NCI-H748 (cell line): ENCODE results near the gene BUB1B.

Experiments used
- DNase-seq: peaks from one replicate; lab custom pipeline; 2025; ENCODE audit not compliant: unreplicated experiment; lab: John Stamatoyannopoulos, UW

The BUB1B gene

GRCh38 chr15:40183636-40184463 is 23.0 kb downstream of the BUB1B start:
- no peak for DNase-seq

GRCh38 chr15:40190591-40190990 is 29.7 kb downstream of the BUB1B start:
- DNase-seq, result no peak

- no peak for DNase-seq
These were observed 32.1 kb downstream of the BUB1B start for GRCh38 chr15:40192942-40193341.

- no peak for DNase-seq
These were observed 36.6 kb downstream of the BUB1B start for GRCh38 chr15:40197434-40197833.

DNA sequence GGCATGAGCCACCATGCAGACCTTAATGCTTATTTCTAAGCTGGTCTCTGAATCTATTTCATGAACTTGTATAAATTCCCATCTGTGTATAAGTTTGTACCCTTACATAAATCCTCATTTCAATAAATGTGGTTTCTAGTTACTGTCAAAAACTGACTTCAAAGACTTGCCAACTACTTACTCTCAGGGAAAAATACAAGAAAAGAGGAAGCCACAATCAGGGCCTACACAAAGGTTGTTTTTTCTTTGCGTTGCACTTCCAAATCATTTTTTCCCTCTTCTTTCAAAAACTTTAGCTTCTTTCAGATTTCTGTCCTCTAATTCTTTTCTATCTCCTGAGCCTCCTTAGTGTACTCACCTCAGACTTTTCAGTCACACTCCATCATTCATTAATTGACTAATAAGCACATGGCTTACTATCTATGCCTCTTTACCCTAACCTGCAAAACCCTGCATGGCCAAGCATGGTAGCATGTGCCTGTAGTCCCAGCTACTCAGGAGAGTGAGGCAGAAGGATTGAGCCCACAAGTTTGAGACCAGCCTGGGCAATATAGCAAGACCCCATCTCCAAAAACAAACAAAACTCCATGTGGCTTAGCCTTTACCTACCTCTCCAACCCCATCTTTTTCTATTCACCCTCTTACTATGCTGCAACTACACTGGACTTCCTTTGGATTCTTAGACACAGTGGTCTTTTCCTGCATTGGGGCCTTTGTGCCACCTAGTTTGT is 37.7 kb downstream of the BUB1B start:
- no peak for DNase-seq

GRCh38 chr15:40204100-40204499 is 43.2 kb downstream of the BUB1B start:
- DNase-seq, result no peak

DNA sequence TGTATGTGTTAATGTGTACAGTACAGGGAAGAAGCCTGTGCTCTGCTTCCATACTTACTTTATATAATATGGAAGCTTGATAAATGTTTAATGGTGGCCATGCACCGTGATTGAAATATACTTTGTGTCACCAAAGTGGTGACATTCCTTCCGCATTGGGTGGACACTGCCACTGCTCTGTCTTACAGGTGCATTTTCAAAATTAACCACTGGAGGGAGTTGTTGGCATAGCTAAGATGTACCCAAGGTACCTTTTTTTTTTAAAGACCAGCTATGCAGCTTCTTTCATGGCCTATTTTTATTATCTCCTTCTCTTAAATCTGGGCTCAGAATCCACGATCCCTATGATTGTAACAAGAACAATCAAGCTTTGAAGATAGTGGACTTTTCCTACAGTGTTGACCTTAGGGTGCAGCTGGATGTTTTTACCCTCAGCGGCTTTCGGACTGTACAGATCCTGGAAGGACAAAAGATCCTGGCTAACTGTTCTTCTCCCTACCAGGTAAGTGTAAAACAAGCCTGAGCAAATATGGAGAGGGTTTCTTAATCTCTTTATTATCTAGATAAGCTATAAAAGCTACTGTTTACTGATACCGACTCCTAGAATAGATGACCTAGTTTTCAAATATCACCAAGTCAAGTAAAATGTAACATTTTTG is 56.4 kb downstream of the BUB1B start:
- peak; percentile 61 for DNase-seq

GRCh38 chr15:40219801-40220200 is 58.9 kb downstream of the BUB1B start:
- no peak for DNase-seq

GRCh38 chr15:40222131-40222530 is 61.3 kb downstream of the BUB1B start:
- DNase-seq, result no peak

GRCh38 chr15:40226736-40227135 is 65.9 kb downstream of the BUB1B start:
- no peak for DNase-seq

- no peak for DNase-seq
These were observed 68.4 kb downstream of the BUB1B start for GRCh38 chr15:40229316-40229715.

- no peak for DNase-seq
These were observed 69.1 kb downstream of the BUB1B start for GRCh38 chr15:40229956-40230355.

DNA sequence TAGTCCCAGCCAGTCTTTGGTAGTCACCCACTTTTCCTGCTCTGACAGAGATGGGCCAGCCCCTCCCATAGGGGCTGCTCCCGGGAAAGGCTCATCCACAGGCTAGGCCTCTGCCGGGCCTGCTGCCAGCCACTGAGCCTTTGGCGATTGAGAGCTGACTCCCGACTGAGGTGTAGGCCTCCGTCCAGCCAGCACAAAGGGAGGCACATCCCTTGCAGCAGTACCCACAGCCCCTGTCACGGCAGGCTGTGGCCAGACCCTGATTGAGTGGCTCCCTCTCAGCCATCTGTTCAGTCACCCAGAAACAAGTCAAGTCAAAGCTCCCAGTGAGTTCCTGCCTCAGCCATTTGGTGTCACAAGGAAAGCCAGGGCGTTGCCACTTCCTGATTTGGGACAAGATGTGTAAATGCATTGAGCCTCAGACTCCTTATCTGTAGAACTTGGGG is 71.8 kb downstream of the BUB1B start:
- DNase-seq, result no peak

- no peak for DNase-seq
These were observed 73.1 kb downstream of the BUB1B start for GRCh38 chr15:40233727-40234577.

GRCh38 chr15:40234783-40235182 is 73.9 kb downstream of the BUB1B start:
- DNase-seq, result no peak

DNA sequence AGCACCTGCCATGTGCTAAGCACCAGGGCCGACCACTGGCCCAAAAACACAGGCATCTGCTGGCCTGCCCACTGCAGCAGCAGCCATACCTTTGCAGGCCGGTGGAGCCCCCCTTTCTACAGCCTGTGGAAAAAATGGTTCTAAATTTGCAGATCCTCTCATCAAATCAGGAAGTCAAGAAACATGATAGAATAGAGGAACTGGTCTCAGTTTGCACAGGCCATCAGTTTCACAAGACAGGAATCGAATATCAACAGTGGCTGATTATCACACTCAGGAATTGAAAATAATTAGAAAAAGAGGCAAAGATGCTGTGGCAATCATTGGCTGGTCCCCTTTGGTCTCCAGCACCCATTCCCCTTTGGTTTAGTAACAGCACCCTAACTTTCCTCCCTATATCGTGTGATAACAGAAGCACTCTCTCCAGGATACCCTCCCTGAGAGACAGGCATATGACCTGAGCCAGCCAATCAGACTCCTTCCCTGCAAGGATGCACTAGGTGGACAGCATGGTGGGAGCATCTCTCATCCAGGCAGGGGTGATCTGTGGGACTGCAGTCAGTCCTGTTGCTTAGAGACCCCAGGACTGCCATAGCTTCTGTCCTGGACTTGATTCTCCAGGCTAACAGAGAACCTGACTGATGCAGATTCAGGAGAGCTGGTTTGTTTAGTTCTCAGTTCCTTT is 74.5 kb downstream of the BUB1B start:
- DNase-seq, result peak; percentile 5

- peak; percentile 66 for DNase-seq
These were observed 77.9 kb downstream of the BUB1B start, which contains the start of gene PAK6 for GRCh38 chr15:40238532-40239403. Gene PAK6, plus strand, starts transcription at chr15:40239063. Its CDS starts 25,723 bp downstream, at chr15:40264786.

GRCh38 chr15:40239404-40239692 is 78.5 kb downstream of the BUB1B start:
- no peak for DNase-seq
